HEK293 (cell line): ENCODE measurements around the gene ENO2.

Experiments used
- CTCF ChIA-PET: fragments of 350-600 bp; formaldehyde crosslinking; extraction: SDS; loops from one replicate; lab custom pipeline; 2021; ENCODE audit warnings: antibody characterized with exemption; lab: Yijun Ruan, JAX
- POLR2A ChIA-PET: fragments of 300-600 bp; formaldehyde crosslinking; extraction: SDS; loops from one replicate; lab custom pipeline; 2020; ENCODE audit warnings: antibody characterized with exemption, inconsistent platforms; lab: Yijun Ruan, JAX
- H3K27ac ChIP-seq: fragments of 200-500 bp; sonication (Bioruptor generic); 2 replicates; pipeline ENCODE4 v1.5.1; 2014; ENCODE audit warnings: low read depth, low read length, control low read depth, inconsistent platforms; ENCODE audit errors: extremely low read depth
- H3K36me3 ChIP-seq, 2 experiments: fragments of 200-500 bp in 1 of 2; sonication (Bioruptor generic) in 1 of 2; 1 replicate in 1 of 2; 2 replicates in 1 of 2; pipeline ENCODE4 v1.5.1; 2014 to 2017; ENCODE audit warnings: inconsistent platforms in 2 of 2, low read length in 2 of 2; ENCODE audit not compliant: control insufficient read depth in 2 of 2, insufficient read depth in 1 of 2
- H3K4me1 ChIP-seq: fragments of 200-500 bp; sonication (Bioruptor generic); 2 replicates; pipeline ENCODE4 v1.5.1; 2014; ENCODE audit warnings: mild to moderate bottlenecking, low read length, inconsistent platforms; ENCODE audit not compliant: control insufficient read depth, insufficient read depth
- H3K4me3 ChIP-seq: 2 replicates; pipeline ENCODE4 v1.5.1; 2011; ENCODE audit warnings: low read depth, mild to moderate bottlenecking, control low read depth, low read length, moderate library complexity
- H3K9me3 ChIP-seq: fragments of 200-500 bp; sonication (Bioruptor generic); 2 replicates; pipeline ENCODE4 v1.5.1; 2014; ENCODE audit warnings: low read depth, low read length, inconsistent platforms; ENCODE audit not compliant: control insufficient read depth, insufficient read depth
- FEZF1 ChIP-seq: fragments of 450-650 bp; formaldehyde crosslinking; IDR thresholded peaks from 2 replicates; pipeline ENCODE4 v1.5.1; 2016; ENCODE audit warnings: missing biosample characterization, missing genetic modification characterization
- KLF10 ChIP-seq: fragments of 450-650 bp; IDR thresholded peaks from 2 replicates; pipeline ENCODE4 v1.5.1; 2018; ENCODE audit warnings: missing biosample characterization, mild to moderate bottlenecking, missing genetic modification characterization
- SCRT2 ChIP-seq: fragments of 450-650 bp; formaldehyde crosslinking; IDR thresholded peaks from 2 replicates; pipeline ENCODE4 v1.5.1; 2016; ENCODE audit warnings: missing biosample characterization, missing genetic modification characterization
- YY1 ChIP-seq: fragments of 450-650 bp; formaldehyde crosslinking; IDR thresholded peaks from 2 replicates; pipeline ENCODE4 v1.5.1; 2018; ENCODE audit warnings: missing biosample characterization, missing genetic modification characterization
- ZIC2 ChIP-seq: fragments of 450-650 bp; formaldehyde crosslinking; IDR thresholded peaks from 2 replicates; pipeline ENCODE4 v1.5.1; 2016; ENCODE audit warnings: missing biosample characterization, missing genetic modification characterization
- ZNF121 ChIP-seq: fragments of 450-650 bp; formaldehyde crosslinking; IDR thresholded peaks from 2 replicates; pipeline ENCODE4 v1.5.1; 2016; ENCODE audit warnings: missing biosample characterization, missing genetic modification characterization
- ZNF138 ChIP-seq: fragments of 450-650 bp; formaldehyde crosslinking; IDR thresholded peaks from 2 replicates; pipeline ENCODE4 v1.5.1; 2016; ENCODE audit warnings: missing biosample characterization, missing genetic modification characterization, borderline replicate concordance
- ZNF140 ChIP-seq: fragments of 450-650 bp; formaldehyde crosslinking; IDR thresholded peaks from 2 replicates; pipeline ENCODE4 v1.5.1; 2016; ENCODE audit warnings: missing biosample characterization, missing genetic modification characterization
- ZNF146 ChIP-seq: fragments of 450-650 bp; formaldehyde crosslinking; IDR thresholded peaks from 2 replicates; pipeline ENCODE4 v1.5.1; 2016; ENCODE audit warnings: missing biosample characterization, missing genetic modification characterization
- ZNF16 ChIP-seq: fragments of 450-650 bp; formaldehyde crosslinking; IDR thresholded peaks from 2 replicates; pipeline ENCODE4 v1.5.1; 2016; ENCODE audit warnings: low read depth, missing biosample characterization, missing genetic modification characterization
- ZNF202 ChIP-seq: fragments of 450-650 bp; formaldehyde crosslinking; IDR thresholded peaks from 2 replicates; pipeline ENCODE4 v1.5.1; 2016; ENCODE audit warnings: missing biosample characterization, missing genetic modification characterization, borderline replicate concordance
- ZNF214 ChIP-seq: fragments of 450-650 bp; formaldehyde crosslinking; IDR thresholded peaks from 2 replicates; pipeline ENCODE4 v1.5.1; 2017; ENCODE audit warnings: missing biosample characterization, mild to moderate bottlenecking, missing genetic modification characterization, borderline replicate concordance
- ZNF23 ChIP-seq: fragments of 450-650 bp; formaldehyde crosslinking; IDR thresholded peaks from 2 replicates; pipeline ENCODE4 v1.5.1; 2016; ENCODE audit warnings: missing biosample characterization, missing genetic modification characterization, borderline replicate concordance
- ZNF239 ChIP-seq: fragments of 450-650 bp; formaldehyde crosslinking; IDR thresholded peaks from 2 replicates; pipeline ENCODE4 v1.5.1; 2016; ENCODE audit warnings: missing biosample characterization, missing genetic modification characterization
- ZNF311 ChIP-seq: fragments of 450-650 bp; formaldehyde crosslinking; IDR thresholded peaks from 2 replicates; pipeline ENCODE4 v1.5.1; 2017; ENCODE audit warnings: missing biosample characterization, missing genetic modification characterization, borderline replicate concordance
- ZNF391 ChIP-seq: fragments of 450-650 bp; formaldehyde crosslinking; IDR thresholded peaks from 2 replicates; pipeline ENCODE4 v1.5.1; 2016; ENCODE audit warnings: low read depth, missing biosample characterization, missing genetic modification characterization, borderline replicate concordance
- ZNF514 ChIP-seq: fragments of 450-650 bp; formaldehyde crosslinking; IDR thresholded peaks from 2 replicates; pipeline ENCODE4 v1.5.1; 2016; ENCODE audit warnings: missing biosample characterization, missing genetic modification characterization
- ZNF529 ChIP-seq: fragments of 450-650 bp; formaldehyde crosslinking; IDR thresholded peaks from 2 replicates; pipeline ENCODE4 v1.5.1; 2017; ENCODE audit warnings: missing genetic modification characterization, missing biosample characterization; ENCODE audit not compliant: insufficient replicate concordance
- ZNF555 ChIP-seq: fragments of 450-650 bp; formaldehyde crosslinking; conservative IDR thresholded peaks from 2 replicates; pipeline ENCODE4 v1.5.1; 2017; ENCODE audit warnings: missing biosample characterization, mild to moderate bottlenecking, missing genetic modification characterization, inconsistent platforms
- ZNF585B ChIP-seq: fragments of 450-650 bp; formaldehyde crosslinking; IDR thresholded peaks from 2 replicates; pipeline ENCODE4 v1.5.1; 2016; ENCODE audit warnings: missing biosample characterization, missing genetic modification characterization
- ZNF639 ChIP-seq: fragments of 450-650 bp; formaldehyde crosslinking; IDR thresholded peaks from 2 replicates; pipeline ENCODE4 v1.5.1; 2016; ENCODE audit warnings: missing biosample characterization, missing genetic modification characterization
- TF ChIP-seq, protein P1 (sequence below): fragments of 450-650 bp; formaldehyde crosslinking; IDR thresholded peaks from 2 replicates; pipeline ENCODE4 v1.5.1; 2016; ENCODE audit warnings: missing biosample characterization, missing genetic modification characterization, borderline replicate concordance

ENO2 gene

DNA sequence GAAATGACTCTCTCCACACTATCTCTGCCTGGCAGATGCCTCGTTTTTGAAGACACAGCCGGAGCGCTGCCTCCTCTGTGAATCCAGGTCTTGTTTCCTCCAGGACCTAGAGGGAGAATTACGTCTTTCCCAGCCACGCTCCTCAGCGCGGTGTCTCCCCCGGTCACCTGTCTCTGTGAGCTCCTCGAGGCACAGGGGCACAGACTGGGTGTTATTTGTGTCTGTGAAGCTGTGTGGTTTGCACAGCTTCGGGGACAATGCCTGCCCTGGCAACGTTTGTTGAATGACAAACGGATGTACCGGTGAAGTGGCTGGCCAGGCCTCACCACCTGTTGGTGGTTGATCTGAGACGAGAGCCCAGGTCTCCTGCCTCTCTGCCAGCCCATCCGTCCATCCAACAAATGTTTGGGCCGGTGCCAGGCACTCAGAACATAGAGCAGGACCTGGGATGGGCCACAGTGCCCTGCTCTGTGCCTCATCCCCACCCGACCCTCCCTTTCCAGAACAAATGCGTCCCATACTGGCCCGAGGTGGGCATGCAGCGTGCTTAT, 42.8 kb downstream of the ENO2 start:
- POLR2A ChIA-PET = interaction anchor here (0.5 kb wide), 1 partner anchor 11 kb away, joined by 3 read pairs; no protein-coding TSS in a partner anchor
- peak; percentile 20; the same call in 1 of the 2 replicates for TF ChIP-seq SCRT2 (tag by site-specific recombination)
- TF ChIP-seq, protein P1, sequence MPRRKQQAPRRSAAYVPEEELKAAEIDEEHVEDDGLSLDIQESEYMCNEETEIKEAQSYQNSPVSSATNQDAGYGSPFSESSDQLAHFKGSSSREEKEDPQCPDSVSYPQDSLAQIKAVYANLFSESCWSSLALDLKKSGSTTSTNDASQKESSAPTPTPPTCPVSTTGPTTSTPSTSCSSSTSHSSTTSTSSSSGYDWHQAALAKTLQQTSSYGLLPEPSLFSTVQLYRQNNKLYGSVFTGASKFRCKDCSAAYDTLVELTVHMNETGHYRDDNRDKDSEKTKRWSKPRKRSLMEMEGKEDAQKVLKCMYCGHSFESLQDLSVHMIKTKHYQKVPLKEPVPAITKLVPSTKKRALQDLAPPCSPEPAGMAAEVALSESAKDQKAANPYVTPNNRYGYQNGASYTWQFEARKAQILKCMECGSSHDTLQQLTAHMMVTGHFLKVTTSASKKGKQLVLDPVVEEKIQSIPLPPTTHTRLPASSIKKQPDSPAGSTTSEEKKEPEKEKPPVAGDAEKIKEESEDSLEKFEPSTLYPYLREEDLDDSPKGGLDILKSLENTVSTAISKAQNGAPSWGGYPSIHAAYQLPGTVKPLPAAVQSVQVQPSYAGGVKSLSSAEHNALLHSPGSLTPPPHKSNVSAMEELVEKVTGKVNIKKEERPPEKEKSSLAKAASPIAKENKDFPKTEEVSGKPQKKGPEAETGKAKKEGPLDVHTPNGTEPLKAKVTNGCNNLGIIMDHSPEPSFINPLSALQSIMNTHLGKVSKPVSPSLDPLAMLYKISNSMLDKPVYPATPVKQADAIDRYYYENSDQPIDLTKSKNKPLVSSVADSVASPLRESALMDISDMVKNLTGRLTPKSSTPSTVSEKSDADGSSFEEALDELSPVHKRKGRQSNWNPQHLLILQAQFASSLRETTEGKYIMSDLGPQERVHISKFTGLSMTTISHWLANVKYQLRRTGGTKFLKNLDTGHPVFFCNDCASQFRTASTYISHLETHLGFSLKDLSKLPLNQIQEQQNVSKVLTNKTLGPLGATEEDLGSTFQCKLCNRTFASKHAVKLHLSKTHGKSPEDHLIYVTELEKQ = no peak
- no peak overlapping the region for H3K27ac ChIP-seq
- CTCF ChIA-PET = interaction anchor here (0.5 to 1.0 kb wide), 4 partner anchors 12 to 387 kb away, joined by 3 to 4 read pairs (median 3); no protein-coding TSS in a partner anchor
- no peak overlapping the region for H3K4me3 ChIP-seq
- H3K9me3 ChIP-seq = no peaks in the 10 kb centered on the region
- H3K4me1 ChIP-seq = peaks cover 2% of the 10 kb centered on the region; the same call in 1 of the 2 replicates
- H3K36me3 ChIP-seq = no peaks in the 10 kb centered on the region

DNA sequence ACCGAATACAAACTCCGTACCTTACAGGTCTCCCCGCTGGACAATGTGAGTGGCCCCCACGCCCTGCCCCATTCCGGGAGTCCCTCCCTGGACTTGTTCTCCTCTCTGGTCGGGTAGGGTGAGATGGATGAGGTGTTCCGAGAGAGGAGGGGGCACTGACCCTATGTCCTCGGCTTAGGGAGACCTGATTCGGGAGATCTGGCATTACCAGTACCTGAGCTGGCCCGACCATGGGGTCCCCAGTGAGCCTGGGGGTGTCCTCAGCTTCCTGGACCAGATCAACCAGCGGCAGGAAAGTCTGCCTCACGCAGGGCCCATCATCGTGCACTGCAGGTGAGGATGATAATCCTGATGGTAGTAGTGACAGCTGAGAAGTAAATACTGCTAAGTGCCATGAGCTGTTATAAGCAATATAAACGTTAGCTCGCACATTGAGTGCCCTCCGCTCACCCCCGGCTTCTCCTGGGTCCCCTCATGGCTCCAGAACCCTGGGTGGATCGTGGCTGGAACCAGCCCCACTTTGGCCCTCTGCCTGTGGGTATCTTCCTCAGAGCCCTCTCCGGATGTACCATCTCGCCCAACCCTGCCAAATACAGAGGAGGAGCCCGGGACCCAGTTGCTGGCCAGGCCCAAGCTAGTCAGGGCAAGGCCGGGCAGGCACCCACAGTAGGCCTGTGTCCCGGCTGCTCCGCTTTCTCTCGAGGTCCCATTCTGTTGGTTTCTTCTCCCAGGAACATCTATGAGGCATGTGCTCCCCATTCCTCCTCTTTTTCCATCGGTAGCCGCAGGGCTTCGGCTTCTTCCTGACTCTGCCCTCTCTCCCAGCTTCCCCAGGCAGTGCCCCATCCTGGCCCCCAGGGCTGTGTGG, 43.6 kb downstream of the ENO2 start:
- CTCF ChIA-PET = interaction anchor here (0.5 to 1.0 kb wide), 3 partner anchors 13 to 136 kb away, joined by 3 to 4 read pairs (median 3); partner anchors contain the start of gene SPSB2

GRCh38 chr12:6958609-6959057, 44.3 kb downstream of the ENO2 start:
- peaks cover 2% of the 10 kb centered on the region; the same call in 1 of the 2 replicates for H3K4me1 ChIP-seq
- no peak overlapping the region for H3K4me3 ChIP-seq
- CTCF ChIA-PET = interaction anchor here (0.9 to 1.0 kb wide), 2 partner anchors 14 to 86 kb away, joined by 3 read pairs; partner anchors contain the start of gene SPSB2

More for the DNA sequence above, 43.6 kb downstream of the ENO2 start:
- no peak overlapping the region for H3K27ac ChIP-seq
- no peak for TF ChIP-seq ZNF639
- no peak for TF ChIP-seq ZNF146 (tag by site-specific recombination)
- no peak for TF ChIP-seq YY1 (tag by site-specific recombination)
- TF ChIP-seq ZNF514 (tag by site-specific recombination) = no peak
- no peak for TF ChIP-seq ZIC2 (tag by site-specific recombination)
- TF ChIP-seq ZNF529 (tag by site-specific recombination) = no peak
- no peak for TF ChIP-seq ZNF311
- no peak for TF ChIP-seq ZNF202 (tag by site-specific recombination)
- no peak for TF ChIP-seq ZNF391
- TF ChIP-seq ZNF585B (tag by site-specific recombination) = no peak
- no peak for TF ChIP-seq ZNF239 (tag by site-specific recombination)
- TF ChIP-seq ZNF138 (tag by site-specific recombination) = no peak
- TF ChIP-seq KLF10 (tag by site-specific recombination) = no peak
- no peak for TF ChIP-seq ZNF140 (tag by site-specific recombination)
- no peak for TF ChIP-seq ZNF121 (tag by site-specific recombination)
- no peak for TF ChIP-seq ZNF555 (tag by site-specific recombination)
- TF ChIP-seq ZNF16 (tag by site-specific recombination) = no peak
- TF ChIP-seq FEZF1 (tag by site-specific recombination) = no peak
- TF ChIP-seq, all 188 proteins: peak for 0
- Histone ChIP-seq H3K9me3 (no peaks in the 10 kb centered on the region), H3K4me3 (no peak overlapping the region), H3K4me1 (peaks cover 2% of the 10 kb centered on the region; the same call in 1 of the 2 replicates), H3K36me3 (no peaks in the 10 kb centered on the region)
- POLR2A ChIA-PET = interaction anchor here (1.2 kb wide), 1 partner anchor 91 kb away, joined by 3 read pairs; the partner anchor contains the start of gene TPI1

More at GRCh38 chr12:6958609-6959057, 44.3 kb downstream of the ENO2 start:
- Histone ChIP-seq H3K9me3 (no peaks in the 10 kb centered on the region), H3K27ac (no peak overlapping the region), H3K36me3 (no peaks in the 10 kb centered on the region)
- TF ChIP-seq ZNF23 (tag by site-specific recombination) = no peak
- TF ChIP-seq ZNF214 (tag by site-specific recombination) = no peak
- POLR2A ChIA-PET = interaction anchor here (1.0 to 1.2 kb wide), 2 partner anchors 12 to 92 kb away, joined by 3 to 5 read pairs; partner anchors contain the start of gene TPI1
